ENCODE measurements around the gene TMEM255B. TPM values are rescaled to one million over a fixed set of nuclear protein-coding genes. Genes with fewer than 3 reads are reported as not detected.

Gene TMEM255B
- total RNA-seq, 1 experiment from 2014 or later = 4.7 TPM

DNA sequence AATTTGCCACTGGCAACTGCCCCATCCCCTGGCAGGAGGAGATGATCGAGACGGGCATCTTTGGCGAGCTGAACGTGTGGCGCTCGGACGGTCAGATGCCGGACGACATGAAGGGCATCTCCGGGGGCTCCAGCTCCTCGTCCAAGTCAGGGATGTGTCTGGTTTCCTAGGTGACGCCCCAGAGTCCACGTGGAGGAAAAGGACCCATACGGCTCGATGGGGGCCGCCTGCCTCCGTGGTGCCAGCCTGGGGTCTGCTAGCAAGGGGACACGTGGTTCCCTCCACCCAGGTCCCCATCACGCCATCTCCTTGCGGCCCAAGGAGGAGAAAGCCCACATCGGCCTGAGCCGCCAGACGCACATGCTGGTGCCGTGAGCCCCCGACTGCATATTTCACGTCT is 23.8 kb upstream of the TMEM255B start (continued):
- no peak for TF ChIP-seq FOXK1 (CRISPR knock-in tag; IDR thresholded peaks at IDR 0.05)
- TF ChIP-seq, protein P1, sequence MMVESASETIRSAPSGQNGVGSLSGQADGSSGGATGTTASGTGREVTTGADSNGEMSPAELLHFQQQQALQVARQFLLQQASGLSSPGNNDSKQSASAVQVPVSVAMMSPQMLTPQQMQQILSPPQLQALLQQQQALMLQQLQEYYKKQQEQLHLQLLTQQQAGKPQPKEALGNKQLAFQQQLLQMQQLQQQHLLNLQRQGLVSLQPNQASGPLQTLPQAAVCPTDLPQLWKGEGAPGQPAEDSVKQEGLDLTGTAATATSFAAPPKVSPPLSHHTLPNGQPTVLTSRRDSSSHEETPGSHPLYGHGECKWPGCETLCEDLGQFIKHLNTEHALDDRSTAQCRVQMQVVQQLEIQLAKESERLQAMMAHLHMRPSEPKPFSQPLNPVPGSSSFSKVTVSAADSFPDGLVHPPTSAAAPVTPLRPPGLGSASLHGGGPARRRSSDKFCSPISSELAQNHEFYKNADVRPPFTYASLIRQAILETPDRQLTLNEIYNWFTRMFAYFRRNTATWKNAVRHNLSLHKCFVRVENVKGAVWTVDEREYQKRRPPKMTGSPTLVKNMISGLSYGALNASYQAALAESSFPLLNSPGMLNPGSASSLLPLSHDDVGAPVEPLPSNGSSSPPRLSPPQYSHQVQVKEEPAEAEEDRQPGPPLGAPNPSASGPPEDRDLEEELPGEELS (CRISPR knock-in tag; IDR thresholded peaks at IDR 0.05) = no peak
- TF ChIP-seq, protein P2, sequence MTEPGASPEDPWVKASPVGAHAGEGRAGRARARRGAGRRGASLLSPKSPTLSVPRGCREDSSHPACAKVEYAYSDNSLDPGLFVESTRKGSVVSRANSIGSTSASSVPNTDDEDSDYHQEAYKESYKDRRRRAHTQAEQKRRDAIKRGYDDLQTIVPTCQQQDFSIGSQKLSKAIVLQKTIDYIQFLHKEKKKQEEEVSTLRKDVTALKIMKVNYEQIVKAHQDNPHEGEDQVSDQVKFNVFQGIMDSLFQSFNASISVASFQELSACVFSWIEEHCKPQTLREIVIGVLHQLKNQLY (CRISPR knock-in tag; IDR thresholded peaks at IDR 0.05) = no peak

DNA sequence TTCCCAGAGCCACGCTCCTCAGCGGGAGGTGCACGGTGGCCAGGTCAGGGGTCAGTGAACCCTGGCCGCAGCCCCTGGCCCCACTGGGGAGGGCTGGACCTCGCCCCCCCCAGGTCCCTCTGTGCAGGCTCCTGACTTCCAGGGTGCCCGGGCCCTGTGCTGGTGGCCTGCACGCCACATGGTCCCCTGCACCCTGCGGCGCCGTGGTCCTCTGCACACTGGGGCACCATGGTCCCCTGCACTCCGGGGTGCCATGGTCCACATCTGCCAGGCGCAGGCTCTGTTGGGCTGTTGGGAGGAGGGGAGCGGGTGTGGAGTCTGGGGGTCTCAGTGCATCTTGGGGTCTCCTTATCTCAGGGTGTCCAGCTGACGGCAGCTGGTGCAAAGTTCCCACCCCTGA is 23.3 kb upstream of the TMEM255B start:
- no peak for ATAC-seq
- Mint-ChIP-seq H3K27me3 (ENCODE audit: low read depth) (peaks cover 3% of the 10 kb centered on the region), H3K27ac (no peak overlapping the region), H3K36me3 (peaks cover 2% of the 10 kb centered on the region; the same call in 1 of the 2 replicates), H3K4me3 (no peak overlapping the region), H3K9me3 (peaks cover 11% of the 10 kb centered on the region), H3K4me1 (no peaks in the 10 kb centered on the region)
- TF ChIP-seq SP1 (CRISPR knock-in tag; conservative IDR thresholded peaks at IDR 0.05) = no peak
- TF ChIP-seq, protein P3, sequence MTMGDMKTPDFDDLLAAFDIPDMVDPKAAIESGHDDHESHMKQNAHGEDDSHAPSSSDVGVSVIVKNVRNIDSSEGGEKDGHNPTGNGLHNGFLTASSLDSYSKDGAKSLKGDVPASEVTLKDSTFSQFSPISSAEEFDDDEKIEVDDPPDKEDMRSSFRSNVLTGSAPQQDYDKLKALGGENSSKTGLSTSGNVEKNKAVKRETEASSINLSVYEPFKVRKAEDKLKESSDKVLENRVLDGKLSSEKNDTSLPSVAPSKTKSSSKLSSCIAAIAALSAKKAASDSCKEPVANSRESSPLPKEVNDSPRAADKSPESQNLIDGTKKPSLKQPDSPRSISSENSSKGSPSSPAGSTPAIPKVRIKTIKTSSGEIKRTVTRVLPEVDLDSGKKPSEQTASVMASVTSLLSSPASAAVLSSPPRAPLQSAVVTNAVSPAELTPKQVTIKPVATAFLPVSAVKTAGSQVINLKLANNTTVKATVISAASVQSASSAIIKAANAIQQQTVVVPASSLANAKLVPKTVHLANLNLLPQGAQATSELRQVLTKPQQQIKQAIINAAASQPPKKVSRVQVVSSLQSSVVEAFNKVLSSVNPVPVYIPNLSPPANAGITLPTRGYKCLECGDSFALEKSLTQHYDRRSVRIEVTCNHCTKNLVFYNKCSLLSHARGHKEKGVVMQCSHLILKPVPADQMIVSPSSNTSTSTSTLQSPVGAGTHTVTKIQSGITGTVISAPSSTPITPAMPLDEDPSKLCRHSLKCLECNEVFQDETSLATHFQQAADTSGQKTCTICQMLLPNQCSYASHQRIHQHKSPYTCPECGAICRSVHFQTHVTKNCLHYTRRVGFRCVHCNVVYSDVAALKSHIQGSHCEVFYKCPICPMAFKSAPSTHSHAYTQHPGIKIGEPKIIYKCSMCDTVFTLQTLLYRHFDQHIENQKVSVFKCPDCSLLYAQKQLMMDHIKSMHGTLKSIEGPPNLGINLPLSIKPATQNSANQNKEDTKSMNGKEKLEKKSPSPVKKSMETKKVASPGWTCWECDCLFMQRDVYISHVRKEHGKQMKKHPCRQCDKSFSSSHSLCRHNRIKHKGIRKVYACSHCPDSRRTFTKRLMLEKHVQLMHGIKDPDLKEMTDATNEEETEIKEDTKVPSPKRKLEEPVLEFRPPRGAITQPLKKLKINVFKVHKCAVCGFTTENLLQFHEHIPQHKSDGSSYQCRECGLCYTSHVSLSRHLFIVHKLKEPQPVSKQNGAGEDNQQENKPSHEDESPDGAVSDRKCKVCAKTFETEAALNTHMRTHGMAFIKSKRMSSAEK (CRISPR knock-in tag; IDR thresholded peaks at IDR 0.05; ENCODE audit: borderline replicate concordance) = no peak
- TF ChIP-seq ZNF232 (CRISPR knock-in tag; IDR thresholded peaks at IDR 0.05) = no peak
- no peak for TF ChIP-seq E2F4 (CRISPR knock-in tag; IDR thresholded peaks at IDR 0.05; ENCODE audit: borderline replicate concordance, low read depth)
- no peak for TF ChIP-seq GABPB1 (CRISPR knock-in tag; IDR thresholded peaks at IDR 0.05)
- TF ChIP-seq ZNF219 (CRISPR knock-in tag; IDR thresholded peaks at IDR 0.05; ENCODE audit: borderline replicate concordance) = no peak
- no peak for TF ChIP-seq TEAD4 (CRISPR knock-in tag; IDR thresholded peaks at IDR 0.05)
- no peak for TF ChIP-seq NR2C2 (CRISPR knock-in tag; IDR thresholded peaks at IDR 0.05)
- TF ChIP-seq, protein P1 (CRISPR knock-in tag; IDR thresholded peaks at IDR 0.05) = no peak
- no peak for TF ChIP-seq CDX4 (CRISPR knock-in tag; IDR thresholded peaks at IDR 0.05; ENCODE audit: borderline replicate concordance)
- TF ChIP-seq IRF1 (CRISPR knock-in tag; IDR thresholded peaks at IDR 0.05) = no peak
- no peak for TF ChIP-seq HMGA2 (CRISPR knock-in tag; IDR thresholded peaks at IDR 0.05)
- no peak for TF ChIP-seq ZNF121 (CRISPR knock-in tag; IDR thresholded peaks at IDR 0.05)
- no peak for TF ChIP-seq IRF2 (CRISPR knock-in tag; IDR thresholded peaks at IDR 0.05; ENCODE audit: borderline replicate concordance, low read depth)
- TF ChIP-seq FOXK1 (CRISPR knock-in tag; IDR thresholded peaks at IDR 0.05) = no peak
- no peak for TF ChIP-seq NFYB (CRISPR knock-in tag; conservative IDR thresholded peaks at IDR 0.05; ENCODE audit: low read depth)
- no peak for TF ChIP-seq ZNF423 (CRISPR knock-in tag; IDR thresholded peaks at IDR 0.05)
- no peak for TF ChIP-seq ZNF396 (CRISPR knock-in tag; IDR thresholded peaks at IDR 0.05; ENCODE audit: borderline replicate concordance)
- TF ChIP-seq, protein P4, sequence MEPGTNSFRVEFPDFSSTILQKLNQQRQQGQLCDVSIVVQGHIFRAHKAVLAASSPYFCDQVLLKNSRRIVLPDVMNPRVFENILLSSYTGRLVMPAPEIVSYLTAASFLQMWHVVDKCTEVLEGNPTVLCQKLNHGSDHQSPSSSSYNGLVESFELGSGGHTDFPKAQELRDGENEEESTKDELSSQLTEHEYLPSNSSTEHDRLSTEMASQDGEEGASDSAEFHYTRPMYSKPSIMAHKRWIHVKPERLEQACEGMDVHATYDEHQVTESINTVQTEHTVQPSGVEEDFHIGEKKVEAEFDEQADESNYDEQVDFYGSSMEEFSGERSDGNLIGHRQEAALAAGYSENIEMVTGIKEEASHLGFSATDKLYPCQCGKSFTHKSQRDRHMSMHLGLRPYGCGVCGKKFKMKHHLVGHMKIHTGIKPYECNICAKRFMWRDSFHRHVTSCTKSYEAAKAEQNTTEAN (CRISPR knock-in tag; IDR thresholded peaks at IDR 0.05) = no peak
- TF ChIP-seq ZNF317 (CRISPR knock-in tag; IDR thresholded peaks at IDR 0.05; ENCODE audit: borderline replicate concordance, low read depth) = no peak
- no peak for DNase-seq (ENCODE audit: low spot score)
- CTCF ChIA-PET = interaction anchor here (0.8 to 0.9 kb wide), 2 partner anchors 11 to 67 kb away, joined by 3 read pairs; no protein-coding TSS in a partner anchor
- POLR2A ChIA-PET = no interaction called here
